T-helper 2 cell (primary cell): ENCODE data around the gene ENO1.
"Not testable (repeated sequence)": the region's sequence is repeated elsewhere in the genome, so short reads cannot be mapped to it uniquely, and the experiment has no call there.

Source experiments
- DNase-seq, 5 experiments: peaks; one replicate each; pipeline versions ENCODE4 v3.0.0 to v3.0.0-alpha.2; 2012 to 2022

Gene ENO1

DNA sequence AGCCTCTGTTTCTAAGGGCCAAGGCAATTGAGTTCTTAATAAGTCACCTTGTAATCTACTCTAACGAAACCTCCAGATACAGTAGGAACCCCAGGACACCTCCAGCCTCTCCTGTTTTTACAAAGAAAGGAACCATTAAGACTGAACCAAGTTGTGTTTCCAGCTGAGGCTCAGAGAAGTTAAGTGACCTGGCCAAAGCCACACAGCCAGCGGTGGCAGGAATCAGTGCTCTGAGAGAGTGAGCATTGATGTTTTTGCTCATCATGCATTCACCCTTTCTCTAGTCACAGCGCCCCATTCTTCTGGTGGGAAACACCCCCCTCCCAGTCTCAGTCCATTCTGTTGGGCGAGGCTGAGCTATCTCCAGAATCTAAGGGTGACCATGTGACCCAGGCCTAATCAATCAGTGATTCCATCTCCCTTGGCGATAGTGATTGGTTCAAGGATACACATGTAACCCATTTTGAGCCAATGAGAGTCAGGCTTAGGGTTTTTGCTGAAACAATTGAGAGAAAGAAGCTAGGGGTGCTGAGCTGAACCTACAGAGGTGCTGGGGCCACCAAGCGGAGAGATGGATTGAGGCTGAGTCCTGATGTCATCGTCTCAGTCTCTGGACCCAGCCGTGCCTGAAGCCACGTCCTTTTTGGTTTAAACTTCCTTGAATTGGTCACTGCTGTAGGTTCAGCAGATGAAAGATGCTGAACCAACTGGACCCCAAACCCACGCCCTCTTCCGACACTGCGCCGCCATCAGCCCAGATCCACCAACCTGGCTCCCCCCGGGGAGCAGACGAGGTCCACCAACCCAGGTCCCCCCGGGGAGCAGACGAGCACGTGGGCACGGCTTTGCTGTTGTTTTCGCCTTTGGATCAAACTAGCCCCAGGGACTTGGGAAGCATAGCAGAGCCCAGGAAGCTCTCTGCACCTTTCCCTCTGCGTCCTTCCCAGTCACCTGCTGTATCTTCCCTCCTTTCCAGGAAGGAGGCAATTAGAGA lies 33.1 kb downstream of the ENO1 start:
- DNase-seq = no peak

GRCh38 chr1:8844501-8845006 lies 33.9 kb downstream of the ENO1 start:
- no peak for DNase-seq

GRCh38 chr1:8841395-8841794 lies 37.1 kb downstream of the ENO1 start:
- no peak for DNase-seq

DNA sequence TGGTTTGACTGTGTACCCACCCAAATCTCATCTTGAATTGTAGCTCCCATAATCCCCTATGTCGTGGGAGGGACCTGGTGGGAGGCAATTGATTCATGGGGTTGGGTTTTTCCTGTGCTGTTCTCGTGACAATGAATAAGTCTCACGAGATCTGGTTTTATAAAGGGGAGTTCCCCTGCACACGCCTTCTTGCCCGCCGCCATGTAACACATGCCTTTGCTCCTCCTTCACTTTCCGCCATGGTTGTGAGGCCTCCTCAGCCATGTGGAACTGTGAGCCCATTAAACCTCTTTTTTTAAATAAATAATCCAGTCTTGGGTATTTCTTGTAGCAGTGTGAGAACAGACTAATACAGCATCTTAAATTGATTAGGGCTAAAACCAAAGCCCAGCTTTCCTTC lies 38.5 kb downstream of the ENO1 start:
- no peak for DNase-seq

DNA sequence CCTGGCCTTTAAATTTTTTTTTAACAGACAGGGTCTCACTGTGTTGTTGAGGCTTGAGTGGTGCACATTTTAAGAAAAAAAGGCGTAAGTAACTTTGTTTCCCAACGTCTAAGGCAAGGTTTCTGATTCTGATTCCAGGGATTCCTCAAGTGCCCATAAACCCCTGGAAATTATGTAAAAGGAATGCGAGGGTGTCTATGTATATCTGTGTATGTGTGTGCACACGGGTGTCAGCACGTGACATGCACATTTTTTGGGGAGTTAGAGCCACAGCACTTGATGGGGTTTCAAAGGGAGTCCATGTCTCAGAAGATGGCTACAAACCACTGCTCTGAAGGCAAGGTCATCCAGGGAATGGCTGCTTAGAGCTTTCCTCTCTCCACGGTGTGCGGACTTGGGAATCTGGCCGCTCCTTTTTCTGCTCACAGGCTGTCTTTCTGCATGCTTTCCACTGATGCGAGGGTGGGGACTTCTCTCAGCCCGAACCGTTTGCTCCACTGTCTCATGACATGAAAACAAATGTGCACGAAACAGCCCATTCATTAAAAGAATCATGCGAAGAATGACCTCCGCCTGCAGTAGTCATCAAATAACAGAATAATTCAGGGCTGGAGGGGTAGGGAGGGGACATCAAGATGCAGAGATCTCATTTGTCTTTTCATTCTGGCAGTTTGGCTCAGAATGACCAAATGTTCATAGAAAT lies 42.4 kb downstream of the ENO1 start:
- no peak for DNase-seq

GRCh38 chr1:8831340-8831739 lies 47.1 kb downstream of the ENO1 start:
- no peak for DNase-seq

DNA sequence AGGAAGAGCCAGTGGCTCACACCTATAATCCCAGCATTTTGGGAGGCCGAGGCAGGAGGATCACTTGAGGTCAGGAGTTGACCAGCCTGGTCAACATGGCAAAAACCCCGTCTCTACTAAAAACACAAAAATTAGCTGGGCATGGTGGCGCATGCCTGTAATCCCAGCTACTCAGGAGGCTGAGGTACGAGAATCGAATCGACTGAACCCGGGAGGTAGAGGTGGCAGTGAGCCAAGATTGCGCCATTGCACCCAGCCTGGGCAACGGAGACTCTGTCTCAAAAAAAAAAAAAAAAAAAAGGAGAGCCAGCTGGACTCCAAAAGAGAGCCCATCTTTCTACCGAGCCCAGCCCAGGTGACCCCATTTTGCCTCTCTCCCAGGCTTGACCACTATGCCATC lies 47.8 kb downstream of the ENO1 start:
- DNase-seq = not testable (repeated sequence)

GRCh38 chr1:8825985-8826481 lies 52.5 kb downstream of the ENO1 start:
- peak in 1 of 5 experiments; percentile 4 for DNase-seq

- DNase-seq = no peak
Observed at GRCh38 chr1:8823295-8823664, 55.2 kb downstream of the ENO1 start.

GRCh38 chr1:8822373-8823294 lies 55.9 kb downstream of the ENO1 start:
- DNase-seq = no peak

DNA sequence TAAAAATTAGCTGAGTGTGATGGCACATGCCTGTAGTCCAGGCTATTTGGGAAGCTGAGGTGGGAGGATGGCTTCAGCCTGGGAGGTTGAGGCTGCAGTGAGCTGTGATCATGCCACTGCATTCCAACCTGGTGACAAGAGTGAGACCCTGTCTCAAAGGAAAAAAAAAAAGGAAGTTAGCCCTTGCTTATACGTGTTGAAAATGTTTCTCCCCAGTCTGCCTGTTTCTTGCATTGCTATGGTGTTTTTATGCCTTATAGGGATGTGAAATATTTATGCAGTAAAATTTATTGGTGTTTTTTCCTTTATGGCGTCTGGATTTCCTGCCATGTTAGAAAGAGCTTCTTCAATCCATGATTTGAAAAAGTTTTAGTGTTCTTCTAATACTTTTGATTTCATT lies 57.4 kb downstream of the ENO1 start:
- DNase-seq = no peak

- not testable (repeated sequence) for DNase-seq
Observed at GRCh38 chr1:8818789-8819188, 59.7 kb downstream of the ENO1 start.

DNA sequence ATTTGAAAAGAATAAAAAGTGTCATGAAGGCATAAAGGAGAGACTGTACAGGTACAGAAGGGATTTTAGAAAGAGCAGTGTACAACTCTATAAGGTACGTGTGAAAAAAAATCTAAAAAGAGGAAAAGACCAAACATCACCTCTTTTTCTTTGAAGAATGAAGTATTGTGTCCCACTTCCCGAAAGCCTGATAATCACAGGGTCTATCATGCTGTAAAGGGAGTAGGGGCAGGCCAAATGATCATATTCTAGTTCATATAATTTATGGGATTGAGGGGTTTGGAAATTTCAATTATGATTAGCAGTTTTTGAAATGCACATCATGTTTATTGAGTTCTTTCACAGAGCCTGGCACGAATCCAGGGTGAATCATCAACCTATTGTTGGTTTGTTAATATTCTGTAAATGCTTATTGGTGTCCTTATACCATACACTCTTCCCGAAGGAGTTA lies 60.1 kb downstream of the ENO1 start:
- no peak for DNase-seq

GRCh38 chr1:8817412-8818324 lies 60.8 kb downstream of the ENO1 start, which contains the start of gene RERE:
TSS of gene RERE (minus strand) at chr1:8817640.
- DNase-seq = peak; percentile 93 to 98 (median 95)

DNA sequence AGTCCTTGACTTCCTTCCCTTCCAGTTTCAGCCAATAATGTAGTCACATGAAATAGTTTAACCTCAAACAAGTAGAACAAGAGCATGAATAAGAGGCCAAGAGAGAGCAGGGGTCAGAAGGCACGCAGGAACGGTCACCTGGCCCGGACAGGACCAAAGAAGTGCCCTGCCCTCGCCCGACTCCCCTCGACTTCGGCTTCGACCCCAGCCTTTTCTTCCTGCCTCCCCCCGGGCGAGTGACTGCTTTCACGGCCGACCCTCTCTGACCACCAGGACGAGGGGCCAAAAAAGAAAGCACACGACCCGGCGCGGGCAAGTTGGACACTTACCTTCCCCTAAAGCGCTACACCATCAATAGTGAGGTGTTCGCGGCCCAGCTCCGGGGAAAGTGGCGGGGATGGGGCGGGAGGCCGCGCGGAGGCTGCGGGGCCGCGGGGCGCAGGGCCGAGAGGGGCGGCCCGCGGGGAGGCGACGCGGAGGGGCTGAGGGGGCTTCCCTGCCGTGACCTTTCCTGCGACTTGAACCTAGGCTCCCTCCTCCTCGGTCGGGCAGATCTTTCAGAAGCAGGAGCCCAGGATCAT lies 61.6 kb downstream of the ENO1 start:
- DNase-seq = peak in 2 of 5 experiments; percentile 14 to 35

GRCh38 chr1:8816264-8816663 lies 62.2 kb downstream of the ENO1 start:
- no peak for DNase-seq

DNA sequence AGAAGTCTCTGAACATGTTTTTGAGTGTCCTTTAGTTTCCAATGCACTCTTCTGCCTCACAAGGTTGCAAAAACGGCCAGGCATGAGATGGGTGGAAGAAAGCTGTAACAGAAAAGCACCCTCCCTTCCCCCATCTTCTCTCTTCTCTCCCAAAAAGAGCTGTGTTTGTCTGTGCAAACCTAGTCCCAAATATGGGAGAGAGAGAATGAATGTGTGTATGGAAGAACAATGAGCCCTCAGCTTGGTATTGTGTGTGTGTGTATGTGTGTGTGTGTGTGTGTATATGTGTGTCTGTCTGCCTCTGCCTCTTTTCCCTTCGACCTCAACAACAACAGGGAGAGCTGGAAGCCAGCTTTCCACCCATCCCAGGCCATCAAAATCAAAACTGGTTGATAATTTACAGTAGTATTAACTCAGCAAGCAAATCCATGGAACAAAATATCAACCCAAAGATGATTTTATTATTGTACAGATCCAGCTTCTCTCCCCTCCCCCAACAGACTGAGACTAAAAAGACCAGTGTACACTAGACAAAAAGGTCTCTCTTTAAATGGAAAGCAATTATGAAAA lies 62.8 kb downstream of the ENO1 start:
- peak in 1 of 5 experiments; percentile 33 for DNase-seq

DNA sequence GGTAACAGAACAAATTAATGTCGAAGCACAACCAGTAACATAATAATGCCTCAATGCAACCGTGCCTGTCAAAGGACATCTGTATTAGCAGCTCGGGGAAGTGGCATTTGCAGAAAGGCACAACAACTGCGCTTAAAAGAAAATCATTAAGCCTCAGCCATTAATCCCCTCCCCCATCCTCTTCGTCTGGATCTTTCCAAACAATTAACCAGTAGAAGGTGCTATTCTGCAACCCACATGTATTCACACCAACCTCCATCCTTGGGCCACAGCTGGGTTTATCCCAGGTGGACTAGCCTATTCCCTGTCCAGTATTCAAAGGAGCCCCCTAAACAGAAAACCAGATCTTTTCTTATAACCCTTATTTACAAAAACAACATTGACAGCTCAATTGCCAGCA lies 63.6 kb downstream of the ENO1 start:
- no peak for DNase-seq

DNA sequence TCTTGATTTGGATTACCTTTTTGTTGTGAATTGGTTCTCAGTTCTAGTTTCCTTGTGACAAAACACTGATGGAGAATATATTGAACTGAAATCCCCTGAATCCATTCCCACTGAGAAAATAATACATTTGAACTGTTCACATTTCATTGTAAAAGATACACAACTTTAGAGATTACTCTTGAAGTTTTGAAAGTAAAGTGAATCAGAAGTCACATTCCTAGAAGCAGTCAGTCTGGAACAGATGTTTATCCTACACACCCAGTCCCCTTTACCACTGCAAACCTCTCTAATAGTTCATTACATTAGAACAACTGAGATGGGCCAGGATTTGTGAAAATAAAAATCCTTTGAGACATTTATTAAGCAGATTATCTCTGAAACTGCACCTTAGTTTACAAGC lies 64.5 kb downstream of the ENO1 start:
- no peak for DNase-seq
